T47D (cell line): Measurements from ENCODE around the gene UBN2.

Experiments
- DNase-seq, 2 experiments: peaks; one replicate each; pipeline versions ENCODE4 v3.0.0 to v3.0.0-alpha.2; 2011 to 2012; ENCODE audit warnings: low read depth in 1 of 2, low spot score in 1 of 2
- JUND ChIP-seq: IDR thresholded peaks from 2 replicates; pipeline ENCODE4 v1.6.1; 2012; ENCODE audit warnings: low read depth
- in situ Hi-C: cut with HindIII; loops from 2 replicates; pipeline ENCODE4 v1.10.0; 2016; ENCODE audit warnings: low sequenced_read_pairs, low pct_unique_long_range_greater_than_20kb

The UBN2 gene

DNA sequence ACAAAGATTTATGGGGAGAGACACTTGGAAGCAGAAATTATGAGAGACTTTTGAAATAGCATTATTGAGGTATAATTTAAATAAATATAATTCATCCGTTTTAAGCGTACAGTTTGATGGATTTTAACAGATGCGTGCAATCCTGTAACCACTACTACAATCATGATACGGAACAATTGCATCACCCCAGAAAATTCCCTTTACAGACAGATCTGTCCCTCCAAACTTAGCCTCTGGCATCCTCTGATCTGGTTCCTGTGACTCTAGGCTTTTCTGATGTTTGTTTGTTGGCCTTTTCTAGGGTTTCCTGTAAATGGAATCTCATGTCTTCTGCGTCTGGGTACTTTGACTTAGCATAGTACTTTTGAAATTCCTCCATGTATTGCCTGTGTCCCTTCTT lies 15.5 kb downstream of the UBN2 start:
- no peak for TF ChIP-seq JUND
- no peak for DNase-seq
- in situ Hi-C loops, result no loop called here

GRCh38 chr7:139246905-139247304 lies 15.9 kb downstream of the UBN2 start:
- TF ChIP-seq JUND, result no peak
- in situ Hi-C loops, result no loop called here
- DNase-seq, result no peak

DNA sequence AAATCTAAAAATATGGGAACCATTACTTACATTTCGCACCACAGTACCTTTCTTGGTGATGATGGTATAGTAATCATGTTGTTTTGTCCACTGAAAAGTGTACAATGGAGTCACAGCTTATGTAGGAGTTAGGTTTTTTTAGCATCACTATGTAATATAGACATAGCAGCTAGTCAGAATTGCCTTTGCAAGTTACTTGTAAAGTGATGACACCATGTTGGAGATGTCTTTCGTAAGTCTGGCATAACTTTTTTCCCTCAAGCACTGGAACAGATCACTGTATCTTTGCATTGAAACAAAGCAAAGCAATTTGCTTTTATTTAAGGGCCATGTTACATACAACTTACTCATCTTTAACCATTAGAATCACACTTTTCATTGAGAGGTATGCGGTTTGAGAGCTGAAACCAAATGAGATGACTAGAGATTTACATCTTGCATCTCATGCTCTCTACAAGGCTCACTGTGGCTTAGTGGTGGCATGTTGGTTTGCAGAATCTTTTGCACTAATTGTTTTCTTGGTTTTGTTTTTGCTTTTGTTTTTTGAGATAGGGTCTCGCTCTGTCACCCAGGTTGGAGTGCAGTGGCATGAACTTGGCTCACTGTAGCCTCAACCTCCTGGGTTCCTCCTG lies 18.3 kb downstream of the UBN2 start:
- TF ChIP-seq JUND, result no peak
- in situ Hi-C loops, result no loop called here
- no peak for DNase-seq

GRCh38 chr7:139252451-139252850 lies 21.4 kb downstream of the UBN2 start:
- no peak for DNase-seq
- in situ Hi-C loops, result no loop called here

GRCh38 chr7:139254281-139254680 lies 23.2 kb downstream of the UBN2 start:
- in situ Hi-C loops, result no loop called here

More at GRCh38 chr7:139252451-139252850, 21.4 kb downstream of the UBN2 start:
- TF ChIP-seq JUND, result no peak

DNA sequence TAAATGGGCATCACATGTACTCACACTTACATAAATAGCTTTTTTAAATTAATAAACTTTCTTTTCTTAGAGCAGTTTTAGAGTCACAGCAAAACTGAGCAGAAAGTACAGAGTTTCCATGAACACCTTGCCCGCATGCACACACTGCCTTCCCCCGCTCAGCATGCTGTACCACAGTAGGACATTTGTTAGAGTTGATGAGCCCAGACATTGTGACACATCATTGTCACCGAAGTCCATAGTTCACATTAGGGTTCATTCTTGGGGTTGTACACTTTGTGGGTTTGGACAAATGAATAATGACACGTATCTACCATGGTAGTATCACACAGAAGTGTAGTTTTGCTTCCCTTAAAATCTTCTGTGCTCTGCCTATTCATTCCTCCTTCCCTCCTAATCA lies 23.7 kb downstream of the UBN2 start:
- in situ Hi-C loops, result no loop called here
- no peak for TF ChIP-seq JUND
- no peak for DNase-seq

More at GRCh38 chr7:139254281-139254680, 23.2 kb downstream of the UBN2 start:
- DNase-seq, result no peak
- TF ChIP-seq JUND, result no peak

- DNase-seq, result no peak
- in situ Hi-C loops, result no loop called here
- TF ChIP-seq JUND, result no peak
These were observed 24.3 kb downstream of the UBN2 start for GRCh38 chr7:139255290-139255689.

GRCh38 chr7:139259142-139259541 lies 28.1 kb downstream of the UBN2 start:
- in situ Hi-C loops, result no loop called here
- DNase-seq, result no peak
- TF ChIP-seq JUND, result no peak

DNA sequence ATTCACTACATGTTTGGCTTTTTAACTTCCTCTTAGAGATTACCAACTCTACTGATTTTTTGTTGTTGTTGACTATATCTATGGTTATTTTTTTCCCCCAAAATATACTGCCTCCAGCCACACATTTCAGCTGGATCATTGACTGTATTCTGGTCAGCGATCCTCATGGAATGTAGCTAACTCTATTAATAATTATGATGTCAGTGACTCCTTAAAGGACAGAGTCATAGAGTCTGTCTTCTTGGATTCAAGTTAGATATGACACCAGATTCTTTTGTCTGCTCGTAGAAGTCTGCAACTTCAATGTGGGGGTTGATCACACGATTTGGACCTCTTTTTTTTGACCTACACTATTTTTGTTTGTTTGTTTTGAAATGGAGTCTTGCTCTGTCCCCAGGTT lies 33.2 kb downstream of the UBN2 start:
- in situ Hi-C loops, result no loop called here
- DNase-seq, result no peak

DNA sequence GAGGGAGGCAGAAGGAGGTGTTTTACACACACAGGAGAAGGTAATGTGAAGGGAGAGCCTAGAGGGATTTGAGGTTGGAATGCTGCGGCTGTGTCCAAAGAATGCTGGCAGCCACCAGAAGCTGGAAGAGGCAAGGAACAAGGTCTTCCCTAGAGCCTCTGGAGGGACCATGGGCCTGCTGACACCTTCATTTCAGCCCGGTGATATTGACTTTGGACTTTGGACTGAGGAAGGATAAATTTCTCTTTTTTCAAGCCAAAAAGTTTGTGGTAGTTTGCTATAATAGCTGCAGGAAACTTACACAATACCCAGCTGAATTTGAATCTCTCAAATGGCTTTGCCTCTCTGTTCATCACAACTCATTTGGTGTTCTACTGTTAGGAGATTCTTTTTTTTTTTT lies 34.6 kb downstream of the UBN2 start:
- TF ChIP-seq JUND, result no peak
- DNase-seq, result no peak
- in situ Hi-C loops, result no loop called here

More for the DNA sequence above, 33.2 kb downstream of the UBN2 start:
- TF ChIP-seq JUND, result no peak

- no peak for TF ChIP-seq JUND
- in situ Hi-C loops, result no loop called here
- DNase-seq, result no peak
These were observed 40.9 kb downstream of the UBN2 start for GRCh38 chr7:139271718-139272628.

- in situ Hi-C loops, result no loop called here
- peak in 1 of 2 experiments; percentile 38 for DNase-seq
- no peak for TF ChIP-seq JUND
These were observed 53.3 kb downstream of the UBN2 start for GRCh38 chr7:139284252-139284896.

DNA sequence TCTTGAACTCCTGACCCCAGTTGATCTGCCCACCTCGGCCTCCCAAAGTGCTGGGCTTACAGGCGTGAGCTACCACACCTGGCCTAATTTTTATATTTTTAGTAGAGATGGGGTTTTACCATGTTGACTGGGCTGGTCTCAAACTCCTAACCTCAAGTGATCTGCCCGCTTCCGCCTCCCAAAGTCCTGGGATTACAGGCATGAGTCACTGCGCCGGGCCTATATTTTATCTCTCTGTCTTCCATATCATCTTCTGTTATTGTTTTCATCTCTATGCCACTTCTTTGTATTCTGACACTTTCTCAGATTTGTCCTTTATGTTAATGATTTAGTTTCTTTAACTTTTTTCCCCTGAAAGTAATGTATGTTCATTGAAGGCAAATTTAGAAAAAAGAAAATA lies 55.1 kb downstream of the UBN2 start:
- no peak for TF ChIP-seq JUND
- no peak for DNase-seq
- in situ Hi-C loops, result no loop called here
